ENCODE measurements around the gene FUCA1.

The FUCA1 gene

GRCh38 chr1:23799255-23799569 is 68.9 kb downstream of the FUCA1 start:
- Histone ChIP-seq H2BK5ac (ENCODE audit: low read depth, low read length, poor library complexity, severe bottlenecking) (no peak overlapping the region), H4K8ac (ENCODE audit: low read length) (peak overlapping the region; percentile 69), H3K23ac (ENCODE audit: low read length in 2 of 2) (no peak overlapping the region), H3K4me1 (ENCODE audit: control insufficient read depth, insufficient read depth, low read depth, low read length) (peaks cover 26% of the 10 kb centered on the region), H3K36me3 (ENCODE audit: control insufficient read depth in 1 of 2, insufficient read depth in 2 of 2, low read depth in 1 of 2, low read length in 2 of 2) (peaks cover 42 to 54% of the 10 kb centered on the region in 2 experiments), H3K9me3 (ENCODE audit: control insufficient read depth, low read length) (no peaks in the 10 kb centered on the region), H3K18ac (ENCODE audit: low read depth in 1 of 2, low read length in 2 of 2) (peak overlapping the region; percentile 31 to 85), H3K4me2 (ENCODE audit: low read length, poor library complexity, severe bottlenecking) (peak overlapping the region; percentile 74), H3K4me3 (ENCODE audit: insufficient read depth in 1 of 2, low read depth in 1 of 2, low read length in 2 of 2) (peak overlapping the region; percentile 68 to 94), H4K91ac (ENCODE audit: low read length) (peak overlapping the region; percentile 98), H2AK5ac (ENCODE audit: low read length, severe bottlenecking) (peak overlapping the region; percentile 12), H2BK120ac (ENCODE audit: low read depth, low read length) (peak overlapping the region; percentile 77), H3K27ac (ENCODE audit: low read length, poor library complexity, severe bottlenecking) (peak overlapping the region; percentile 91), H2BK12ac (ENCODE audit: low read length in 2 of 2) (peak overlapping the region in 1 of 2 experiments; percentile 75), H2AFZ (ENCODE audit: low read depth, low read length) (no peak overlapping the region), H3K14ac (ENCODE audit: low read length in 2 of 2) (no peak overlapping the region), H3K27me3 (ENCODE audit: control insufficient read depth in 1 of 2, insufficient read depth in 1 of 2, low read length in 2 of 2) (no peaks in the 10 kb centered on the region), H3K79me1 (replicated peaks; ENCODE audit: low read length, poor library complexity, severe bottlenecking) (peaks cover 31% of the 10 kb centered on the region), H3K9ac (ENCODE audit: low read length) (peak overlapping the region; percentile 90), H2BK15ac (ENCODE audit: low read depth, poor library complexity, severe bottlenecking) (peak overlapping the region; percentile 54), H3K4ac (ENCODE audit: low read depth in 1 of 2, low read length in 2 of 2) (peak overlapping the region in 1 of 2 experiments; percentile 79)
- 43% methylated on average over 7 of the region's 7 CpGs for WGBS
- no peak for DNase-seq

DNA sequence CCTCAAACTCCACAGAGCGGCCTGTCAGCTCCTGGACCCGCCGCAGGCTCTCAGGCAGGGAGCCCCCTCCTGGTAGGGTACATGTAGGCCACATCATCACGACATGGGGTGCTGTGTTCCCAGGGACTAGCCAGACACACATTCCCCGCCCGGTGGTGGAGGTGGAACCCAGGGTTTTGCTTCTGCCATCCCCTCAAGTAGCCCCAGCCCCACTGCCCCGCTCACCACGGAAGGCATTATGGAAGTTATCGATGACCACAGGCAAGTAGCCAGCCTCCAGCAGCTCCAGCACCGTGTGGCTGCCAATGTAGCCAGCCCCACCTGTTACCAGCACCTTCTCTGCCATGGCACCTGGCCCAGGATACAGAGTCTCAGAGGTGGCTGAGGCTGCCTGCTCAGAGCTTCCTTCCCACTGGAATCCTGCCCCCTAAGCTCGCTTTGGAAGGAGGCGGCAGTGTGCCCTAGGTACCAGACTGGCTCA is 69.4 kb downstream of the FUCA1 start:
- H3K27me3 ChIP-seq (ENCODE audit: control insufficient read depth in 1 of 2, insufficient read depth in 1 of 2, low read length in 2 of 2) = no peaks in the 10 kb centered on the region
- no peak overlapping the region for H3K14ac ChIP-seq (ENCODE audit: low read length in 2 of 2)
- H4K8ac ChIP-seq (ENCODE audit: low read length) = peak overlapping the region; percentile 92
- peak overlapping the region; percentile 96 for H4K91ac ChIP-seq (ENCODE audit: low read length)
- H2BK12ac ChIP-seq (ENCODE audit: low read length in 2 of 2) = peak overlapping the region; percentile 42 to 75
- 93% methylated on average over 12 of the region's 12 CpGs for WGBS
- no peak overlapping the region for H3K9ac ChIP-seq (ENCODE audit: low read length)
- peak overlapping the region; percentile 91 for H3K27ac ChIP-seq (ENCODE audit: low read length, poor library complexity, severe bottlenecking)
- no peak overlapping the region for H3K4me3 ChIP-seq (ENCODE audit: insufficient read depth in 1 of 2, low read depth in 1 of 2, low read length in 2 of 2)
- H3K4me1 ChIP-seq (ENCODE audit: control insufficient read depth, insufficient read depth, low read depth, low read length) = peaks cover 29% of the 10 kb centered on the region
- peak overlapping the region; percentile 77 for H2BK120ac ChIP-seq (ENCODE audit: low read depth, low read length)
- no peak overlapping the region for H2AFZ ChIP-seq (ENCODE audit: low read depth, low read length)
- peak overlapping the region; percentile 54 for H2BK15ac ChIP-seq (ENCODE audit: low read depth, poor library complexity, severe bottlenecking)
- peak overlapping the region; percentile 18 for H2AK5ac ChIP-seq (ENCODE audit: low read length, severe bottlenecking)
- peak overlapping the region; percentile 1 to 85 for H3K18ac ChIP-seq (ENCODE audit: low read depth in 1 of 2, low read length in 2 of 2)
- peaks cover 37 to 54% of the 10 kb centered on the region in 2 experiments for H3K36me3 ChIP-seq (ENCODE audit: control insufficient read depth in 1 of 2, insufficient read depth in 2 of 2, low read depth in 1 of 2, low read length in 2 of 2)
- peaks cover 33% of the 10 kb centered on the region for H3K79me1 ChIP-seq (replicated peaks; ENCODE audit: low read length, poor library complexity, severe bottlenecking)
- peak overlapping the region; percentile 74 for H3K4me2 ChIP-seq (ENCODE audit: low read length, poor library complexity, severe bottlenecking)
- H2BK5ac ChIP-seq (ENCODE audit: low read depth, low read length, poor library complexity, severe bottlenecking) = no peak overlapping the region
- H3K9me3 ChIP-seq (ENCODE audit: control insufficient read depth, low read length) = no peaks in the 10 kb centered on the region
- peak overlapping the region in 1 of 2 experiments; percentile 53 for H3K4ac ChIP-seq (ENCODE audit: low read depth in 1 of 2, low read length in 2 of 2)
- no peak overlapping the region for H3K23ac ChIP-seq (ENCODE audit: low read length in 2 of 2)
- no peak for DNase-seq

- Histone ChIP-seq H3K4me3 (ENCODE audit: insufficient read depth in 1 of 2, low read depth in 1 of 2, low read length in 2 of 2) (no peak overlapping the region), H3K18ac (ENCODE audit: low read depth in 1 of 2, low read length in 2 of 2) (no peak overlapping the region), H3K14ac (ENCODE audit: low read length in 2 of 2) (no peak overlapping the region), H2AK5ac (ENCODE audit: low read length, severe bottlenecking) (no peak overlapping the region), H3K27me3 (ENCODE audit: control insufficient read depth in 1 of 2, insufficient read depth in 1 of 2, low read length in 2 of 2) (no peaks in the 10 kb centered on the region), H4K91ac (ENCODE audit: low read length) (peak overlapping the region; percentile 11), H3K4me2 (ENCODE audit: low read length, poor library complexity, severe bottlenecking) (no peak overlapping the region), H3K23ac (ENCODE audit: low read length in 2 of 2) (no peak overlapping the region), H2BK5ac (ENCODE audit: low read depth, low read length, poor library complexity, severe bottlenecking) (no peak overlapping the region), H2BK12ac (ENCODE audit: low read length in 2 of 2) (no peak overlapping the region), H3K4me1 (ENCODE audit: control insufficient read depth, insufficient read depth, low read depth, low read length) (peaks cover 38% of the 10 kb centered on the region), H3K79me1 (replicated peaks; ENCODE audit: low read length, poor library complexity, severe bottlenecking) (peaks cover 33% of the 10 kb centered on the region), H3K36me3 (ENCODE audit: control insufficient read depth in 1 of 2, insufficient read depth in 2 of 2, low read depth in 1 of 2, low read length in 2 of 2) (peaks cover 39 to 62% of the 10 kb centered on the region in 2 experiments), H2BK15ac (ENCODE audit: low read depth, poor library complexity, severe bottlenecking) (no peak overlapping the region), H4K8ac (ENCODE audit: low read length) (no peak overlapping the region), H3K9me3 (ENCODE audit: control insufficient read depth, low read length) (no peaks in the 10 kb centered on the region), H3K27ac (ENCODE audit: low read length, poor library complexity, severe bottlenecking) (no peak overlapping the region), H2AFZ (ENCODE audit: low read depth, low read length) (no peak overlapping the region), H2BK120ac (ENCODE audit: low read depth, low read length) (no peak overlapping the region), H3K9ac (ENCODE audit: low read length) (no peak overlapping the region), H3K4ac (ENCODE audit: low read depth in 1 of 2, low read length in 2 of 2) (no peak overlapping the region)
- 97% methylated on average over 15 of the region's 20 CpGs for WGBS
- DNase-seq = no peak
Measured at GRCh38 chr1:23797478-23798448, 70.3 kb downstream of the FUCA1 start.

DNA sequence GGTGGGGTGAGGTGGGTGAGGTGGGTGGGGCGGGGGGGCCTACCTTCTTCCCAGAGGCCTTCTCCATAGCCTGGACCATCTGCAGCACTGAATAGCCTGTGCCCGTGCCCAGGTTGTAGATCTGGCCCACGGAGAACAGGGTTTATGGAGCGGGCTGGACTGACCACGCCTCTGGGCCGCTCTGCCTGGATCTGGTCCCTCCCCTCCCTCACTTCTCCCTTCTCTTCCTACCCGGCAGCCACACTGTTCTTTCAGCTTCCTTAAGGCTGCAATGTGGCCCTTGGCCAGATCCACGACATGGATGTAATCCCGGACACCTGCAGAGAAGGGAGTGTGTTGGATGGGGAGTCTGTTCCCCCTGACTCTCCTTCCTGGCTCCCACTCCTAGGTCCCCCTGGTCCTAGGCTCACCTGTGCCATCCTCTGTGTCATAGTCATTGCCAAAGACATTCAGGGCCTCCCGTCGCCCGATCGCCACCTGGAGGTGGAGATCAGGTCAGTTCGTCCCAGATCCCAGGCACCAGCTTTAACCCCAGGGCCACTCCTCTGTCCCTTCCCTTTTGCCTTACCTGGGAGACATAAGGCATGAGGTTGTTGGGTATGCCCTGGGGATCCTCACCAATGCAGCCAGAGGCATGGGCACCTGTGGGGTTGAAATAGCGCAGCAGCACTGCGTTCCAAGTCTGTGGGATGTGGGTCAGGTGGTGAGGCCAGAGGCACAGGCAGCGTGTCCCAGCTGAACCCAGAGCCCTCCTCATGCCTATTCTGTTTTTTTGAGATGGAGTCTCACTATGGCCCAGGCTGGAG is 71.4 kb downstream of the FUCA1 start:
- Histone ChIP-seq H3K4me2 (ENCODE audit: low read length, poor library complexity, severe bottlenecking) (no peak overlapping the region), H3K4ac (ENCODE audit: low read depth in 1 of 2, low read length in 2 of 2) (no peak overlapping the region), H3K27me3 (ENCODE audit: control insufficient read depth in 1 of 2, insufficient read depth in 1 of 2, low read length in 2 of 2) (no peaks in the 10 kb centered on the region), H2AFZ (ENCODE audit: low read depth, low read length) (no peak overlapping the region), H2BK15ac (ENCODE audit: low read depth, poor library complexity, severe bottlenecking) (no peak overlapping the region), H2BK5ac (ENCODE audit: low read depth, low read length, poor library complexity, severe bottlenecking) (no peak overlapping the region), H3K14ac (ENCODE audit: low read length in 2 of 2) (no peak overlapping the region), H4K91ac (ENCODE audit: low read length) (peak overlapping the region; percentile 20), H4K8ac (ENCODE audit: low read length) (no peak overlapping the region), H3K9me3 (ENCODE audit: control insufficient read depth, low read length) (no peaks in the 10 kb centered on the region), H3K9ac (ENCODE audit: low read length) (no peak overlapping the region), H3K4me3 (ENCODE audit: insufficient read depth in 1 of 2, low read depth in 1 of 2, low read length in 2 of 2) (no peak overlapping the region), H3K23ac (ENCODE audit: low read length in 2 of 2) (no peak overlapping the region), H2BK120ac (ENCODE audit: low read depth, low read length) (no peak overlapping the region), H3K18ac (ENCODE audit: low read depth in 1 of 2, low read length in 2 of 2) (no peak overlapping the region), H3K27ac (ENCODE audit: low read length, poor library complexity, severe bottlenecking) (no peak overlapping the region), H3K36me3 (ENCODE audit: control insufficient read depth in 1 of 2, insufficient read depth in 2 of 2, low read depth in 1 of 2, low read length in 2 of 2) (peaks cover 34 to 60% of the 10 kb centered on the region in 2 experiments), H3K79me1 (replicated peaks; ENCODE audit: low read length, poor library complexity, severe bottlenecking) (peaks cover 33% of the 10 kb centered on the region), H2AK5ac (ENCODE audit: low read length, severe bottlenecking) (no peak overlapping the region), H3K4me1 (ENCODE audit: control insufficient read depth, insufficient read depth, low read depth, low read length) (peaks cover 46% of the 10 kb centered on the region), H2BK12ac (ENCODE audit: low read length in 2 of 2) (no peak overlapping the region)
- DNase-seq = no peak
- 89% methylated on average over 14 of the region's 17 CpGs for WGBS
